Neural cell (in vitro differentiated cells): Measurements from ENCODE around the gene BRSK2. TPM values are rescaled to one million over a fixed set of nuclear protein-coding genes. Genes with fewer than 3 reads are reported as not detected.

Source experiments
- H2AFZ ChIP-seq: fragments of 200-600, 300-800 bp; sonication (generic), shearing (Covaris generic); 2 replicates; pipeline ENCODE4 v1.6.0; 2014; ENCODE audit warnings: low read depth, mild to moderate bottlenecking, antibody characterized with exemption, low read length, moderate library complexity
- H3F3A ChIP-seq: fragments of 200-600 bp; shearing (Covaris generic); 2 replicates; pipeline ENCODE4 v1.6.1; 2016; ENCODE audit warnings: mild to moderate bottlenecking, moderate library complexity, mixed read lengths, antibody characterized with exemption, low read length; ENCODE audit not compliant: insufficient read depth, poor library complexity, severe bottlenecking
- H3K27ac ChIP-seq: fragments of 200-600, 300-800 bp; sonication (generic), shearing (Covaris generic); 2 replicates; pipeline ENCODE4 v1.5.1; 2014; ENCODE audit warnings: mild to moderate bottlenecking, low read length, moderate library complexity
- H3K27me3 ChIP-seq: fragments of 300-800, 200-600 bp; sonication (generic), shearing (Covaris generic); 2 replicates; pipeline ENCODE4 v1.6.0; 2014; ENCODE audit warnings: mild to moderate bottlenecking, low read depth, low read length, moderate library complexity; ENCODE audit not compliant: insufficient read depth
- H3K36me3 ChIP-seq: fragments of 300-800, 200-600 bp; sonication (generic), shearing (Covaris generic); 2 replicates; pipeline ENCODE4 v1.5.1; 2014; ENCODE audit warnings: mild to moderate bottlenecking, antibody characterized with exemption, low read length, moderate library complexity; ENCODE audit not compliant: insufficient read depth
- H3K4me2 ChIP-seq: fragments of 300-800, 200-600 bp; sonication (generic), shearing (Covaris generic); 2 replicates; pipeline ENCODE4 v1.6.0; 2014; ENCODE audit warnings: mild to moderate bottlenecking, low read length
- H3K4me3 ChIP-seq: fragments of 300-800, 200-600 bp; sonication (generic), shearing (Covaris generic); 2 replicates; pipeline ENCODE4 v1.5.1; 2014; ENCODE audit warnings: mild to moderate bottlenecking, low read length, moderate library complexity
- H3K79me2 ChIP-seq: fragments of 200-600 bp; shearing (Covaris generic); replicated peaks from 2 replicates; pipeline ENCODE4 v1.6.0; 2014; ENCODE audit warnings: mild to moderate bottlenecking, low read length, moderate library complexity; ENCODE audit not compliant: insufficient read depth
- H3K9ac ChIP-seq: fragments of 300-800, 200-600 bp; sonication (generic), shearing (Covaris generic); 2 replicates; pipeline ENCODE4 v1.6.1; 2016; ENCODE audit warnings: mild to moderate bottlenecking, low read length, mixed read lengths
- H3K9me2 ChIP-seq: fragments of 200-600 bp; shearing (Covaris generic); 2 replicates; pipeline ENCODE4 v1.6.1; 2016; ENCODE audit warnings: mild to moderate bottlenecking, low read length, mixed read lengths; ENCODE audit not compliant: insufficient read depth
- H3K9me3 ChIP-seq: fragments of 200-600, 300-800 bp; sonication (generic), shearing (Covaris generic); 2 replicates; pipeline ENCODE4 v1.6.1; 2016; ENCODE audit warnings: mild to moderate bottlenecking, mixed run types, low read length, moderate library complexity, mixed read lengths
- H4K20me1 ChIP-seq: fragments of 200-600 bp; shearing (Covaris generic); 2 replicates; pipeline ENCODE4 v1.6.1; 2016; ENCODE audit warnings: mild to moderate bottlenecking, mixed run types; ENCODE audit not compliant: insufficient read depth
- EP300 ChIP-seq: fragments of 450-650 bp; conservative IDR thresholded peaks from 2 replicates; pipeline ENCODE4 v1.6.1; 2014; ENCODE audit warnings: antibody characterized with exemption, mild to moderate bottlenecking, moderate library complexity; ENCODE audit not compliant: poor library complexity, severe bottlenecking
- EZH2 ChIP-seq: fragments of 200-600, 300-800 bp; shearing (Covaris generic), sonication (generic); IDR thresholded peaks from 2 replicates; pipeline ENCODE4 v1.6.1; 2014; ENCODE audit warnings: antibody characterized with exemption, low read length, borderline replicate concordance, mild to moderate bottlenecking; ENCODE audit not compliant: insufficient read depth, poor library complexity, severe bottlenecking
- MXI1 ChIP-seq: fragments of 450-650 bp; conservative IDR thresholded peaks from 2 replicates; pipeline ENCODE4 v1.6.1; 2014; ENCODE audit warnings: antibody characterized with exemption, mild to moderate bottlenecking; ENCODE audit not compliant: poor library complexity, severe bottlenecking
- POLR2AphosphoS5 ChIP-seq: IDR thresholded peaks from 2 replicates; pipeline ENCODE4 v1.6.1; 2012
- RAD21 ChIP-seq: fragments of 450-650 bp; conservative IDR thresholded peaks from 2 replicates; pipeline ENCODE4 v1.6.1; 2014; ENCODE audit warnings: antibody characterized with exemption, mild to moderate bottlenecking, moderate library complexity
- SMC3 ChIP-seq: fragments of 450-650 bp; conservative IDR thresholded peaks from 2 replicates; pipeline ENCODE4 v1.6.1; 2014; ENCODE audit warnings: antibody characterized with exemption, mild to moderate bottlenecking, moderate library complexity; ENCODE audit not compliant: poor library complexity
- TAF1 ChIP-seq: IDR thresholded peaks from 2 replicates; pipeline ENCODE4 v1.6.1; 2012; ENCODE audit warnings: low read depth
- polyA plus RNA-seq: library from polyadenylated mRNA; depleted of rRNA; stranded (reverse); fragments of >200 nt; gene quantifications from 2 replicates; pipeline ENCODE4 v1.2.3, GENCODE V29; 2014
- TF ChIP-seq, protein P1 (sequence below): fragments of 450-650 bp; IDR thresholded peaks from 2 replicates; pipeline ENCODE4 v1.5.1; 2014; ENCODE audit warnings: antibody characterized with exemption, mild to moderate bottlenecking, moderate library complexity; ENCODE audit not compliant: poor library complexity, severe bottlenecking
- TF ChIP-seq, protein P2 (sequence below): IDR thresholded peaks from 2 replicates; pipeline ENCODE4 v1.6.1; 2012; ENCODE audit warnings: borderline replicate concordance

The BRSK2 gene
- polyA plus RNA-seq, 1 donor from 2014 or later: 47.5 TPM

DNA sequence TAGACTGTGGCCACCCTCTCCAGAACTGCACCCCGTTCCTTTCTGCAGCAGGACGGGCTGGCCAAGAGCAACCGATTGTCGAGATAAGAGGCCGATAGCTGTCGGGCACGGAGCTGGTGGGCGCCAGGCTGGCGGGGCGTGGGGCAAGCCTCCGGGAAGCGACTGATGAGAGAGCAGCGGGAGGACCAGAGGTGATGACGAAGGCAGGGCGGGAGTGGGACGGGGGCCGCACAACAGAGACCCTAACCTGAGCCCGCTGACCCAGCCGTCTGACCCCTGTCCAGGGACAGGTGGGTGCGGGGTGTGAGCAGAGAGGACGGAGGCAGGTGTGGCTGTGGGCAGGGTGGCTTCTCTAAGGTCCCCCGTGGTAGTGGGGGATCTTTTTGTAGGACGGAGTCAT lies 7.3 kb upstream of the BRSK2 start:
- Histone ChIP-seq H3K4me3 (no peak overlapping the region), H3K9me3 (no peaks in the 10 kb centered on the region), H3K9ac (peak overlapping the region; percentile 65), H3K36me3 (no peaks in the 10 kb centered on the region), H2AFZ (no peak overlapping the region), H3K27me3 (no peaks in the 10 kb centered on the region), H3K4me2 (no peak overlapping the region), H4K20me1 (no peaks in the 10 kb centered on the region), H3K9me2 (no peaks in the 10 kb centered on the region), H3K79me2 (no peaks in the 10 kb centered on the region), H3F3A (no peaks in the 10 kb centered on the region), H3K27ac (no peak overlapping the region)
- TF ChIP-seq MXI1 (no peak), POLR2AphosphoS5 (no peak), TAF1 (no peak), EP300 (no peak), SMC3 (no peak), EZH2 (no peak), RAD21 (no peak)
- TF ChIP-seq, protein P1, sequence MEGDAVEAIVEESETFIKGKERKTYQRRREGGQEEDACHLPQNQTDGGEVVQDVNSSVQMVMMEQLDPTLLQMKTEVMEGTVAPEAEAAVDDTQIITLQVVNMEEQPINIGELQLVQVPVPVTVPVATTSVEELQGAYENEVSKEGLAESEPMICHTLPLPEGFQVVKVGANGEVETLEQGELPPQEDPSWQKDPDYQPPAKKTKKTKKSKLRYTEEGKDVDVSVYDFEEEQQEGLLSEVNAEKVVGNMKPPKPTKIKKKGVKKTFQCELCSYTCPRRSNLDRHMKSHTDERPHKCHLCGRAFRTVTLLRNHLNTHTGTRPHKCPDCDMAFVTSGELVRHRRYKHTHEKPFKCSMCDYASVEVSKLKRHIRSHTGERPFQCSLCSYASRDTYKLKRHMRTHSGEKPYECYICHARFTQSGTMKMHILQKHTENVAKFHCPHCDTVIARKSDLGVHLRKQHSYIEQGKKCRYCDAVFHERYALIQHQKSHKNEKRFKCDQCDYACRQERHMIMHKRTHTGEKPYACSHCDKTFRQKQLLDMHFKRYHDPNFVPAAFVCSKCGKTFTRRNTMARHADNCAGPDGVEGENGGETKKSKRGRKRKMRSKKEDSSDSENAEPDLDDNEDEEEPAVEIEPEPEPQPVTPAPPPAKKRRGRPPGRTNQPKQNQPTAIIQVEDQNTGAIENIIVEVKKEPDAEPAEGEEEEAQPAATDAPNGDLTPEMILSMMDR: no peak
- TF ChIP-seq, protein P2, sequence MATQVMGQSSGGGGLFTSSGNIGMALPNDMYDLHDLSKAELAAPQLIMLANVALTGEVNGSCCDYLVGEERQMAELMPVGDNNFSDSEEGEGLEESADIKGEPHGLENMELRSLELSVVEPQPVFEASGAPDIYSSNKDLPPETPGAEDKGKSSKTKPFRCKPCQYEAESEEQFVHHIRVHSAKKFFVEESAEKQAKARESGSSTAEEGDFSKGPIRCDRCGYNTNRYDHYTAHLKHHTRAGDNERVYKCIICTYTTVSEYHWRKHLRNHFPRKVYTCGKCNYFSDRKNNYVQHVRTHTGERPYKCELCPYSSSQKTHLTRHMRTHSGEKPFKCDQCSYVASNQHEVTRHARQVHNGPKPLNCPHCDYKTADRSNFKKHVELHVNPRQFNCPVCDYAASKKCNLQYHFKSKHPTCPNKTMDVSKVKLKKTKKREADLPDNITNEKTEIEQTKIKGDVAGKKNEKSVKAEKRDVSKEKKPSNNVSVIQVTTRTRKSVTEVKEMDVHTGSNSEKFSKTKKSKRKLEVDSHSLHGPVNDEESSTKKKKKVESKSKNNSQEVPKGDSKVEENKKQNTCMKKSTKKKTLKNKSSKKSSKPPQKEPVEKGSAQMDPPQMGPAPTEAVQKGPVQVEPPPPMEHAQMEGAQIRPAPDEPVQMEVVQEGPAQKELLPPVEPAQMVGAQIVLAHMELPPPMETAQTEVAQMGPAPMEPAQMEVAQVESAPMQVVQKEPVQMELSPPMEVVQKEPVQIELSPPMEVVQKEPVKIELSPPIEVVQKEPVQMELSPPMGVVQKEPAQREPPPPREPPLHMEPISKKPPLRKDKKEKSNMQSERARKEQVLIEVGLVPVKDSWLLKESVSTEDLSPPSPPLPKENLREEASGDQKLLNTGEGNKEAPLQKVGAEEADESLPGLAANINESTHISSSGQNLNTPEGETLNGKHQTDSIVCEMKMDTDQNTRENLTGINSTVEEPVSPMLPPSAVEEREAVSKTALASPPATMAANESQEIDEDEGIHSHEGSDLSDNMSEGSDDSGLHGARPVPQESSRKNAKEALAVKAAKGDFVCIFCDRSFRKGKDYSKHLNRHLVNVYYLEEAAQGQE: no peak

DNA sequence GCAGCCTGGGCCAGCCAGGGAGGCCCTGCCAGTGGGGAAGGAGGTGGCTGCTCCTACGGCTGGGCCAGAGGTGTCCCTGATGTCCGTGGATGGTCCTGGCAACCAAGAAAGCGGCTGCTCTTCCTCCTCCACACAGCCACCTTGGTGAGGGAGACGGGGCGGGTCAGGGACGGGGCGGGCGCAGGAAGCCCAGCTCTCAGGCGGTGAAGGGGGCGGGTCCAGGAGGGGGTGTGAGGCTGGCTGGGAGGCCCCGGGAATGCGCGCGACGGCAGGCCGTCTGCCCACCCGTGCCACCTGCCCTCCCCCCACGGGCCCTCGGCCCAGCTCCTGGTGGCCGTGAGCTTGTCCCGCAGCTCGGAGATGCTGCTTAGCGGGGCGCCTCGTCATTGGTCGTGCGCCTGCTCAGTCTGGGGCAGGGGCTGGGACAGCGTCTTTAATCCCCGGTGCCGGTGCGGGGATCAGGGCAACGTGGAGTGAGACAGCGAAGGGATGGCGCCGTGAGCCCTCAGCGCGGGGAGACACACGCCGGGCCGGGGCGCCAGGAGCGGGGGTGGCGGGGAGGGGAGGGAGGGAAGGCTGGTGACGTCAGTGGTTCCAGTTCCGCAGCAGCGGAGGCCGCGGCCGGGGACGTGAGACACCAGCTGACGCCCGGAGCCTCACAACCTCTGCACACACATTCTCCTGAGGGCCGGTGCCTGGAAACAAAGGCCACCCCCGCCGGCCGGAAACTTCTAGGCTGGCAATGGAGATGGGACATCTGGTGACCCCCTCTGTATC lies 6.7 kb upstream of the BRSK2 start:
- Histone ChIP-seq H3K9me3 (no peaks in the 10 kb centered on the region), H3K27ac (peak overlapping the region; percentile 24), H3K36me3 (no peaks in the 10 kb centered on the region), H2AFZ (peak overlapping the region; percentile 56), H3K4me2 (no peak overlapping the region), H4K20me1 (no peaks in the 10 kb centered on the region), H3F3A (no peaks in the 10 kb centered on the region), H3K27me3 (no peaks in the 10 kb centered on the region), H3K4me3 (peak overlapping the region; percentile 60), H3K79me2 (no peaks in the 10 kb centered on the region), H3K9me2 (no peaks in the 10 kb centered on the region), H3K9ac (peak overlapping the region; percentile 65)
- TF ChIP-seq EZH2: no peak
- no peak for TF ChIP-seq SMC3
- peak; percentile 43 for TF ChIP-seq POLR2AphosphoS5
- TF ChIP-seq RAD21: no peak
